GM18909 (cell line): Measurements from ENCODE around the gene CTTNBP2.

ENCODE experiments used
- ATAC-seq: cut with Tn5 transposase; IDR thresholded peaks from one replicate; pipeline ENCODE4 v1.9.1; 2021; ENCODE audit warnings: mild to moderate bottlenecking; ENCODE audit not compliant: unreplicated experiment, poor library complexity

CTTNBP2 gene

DNA sequence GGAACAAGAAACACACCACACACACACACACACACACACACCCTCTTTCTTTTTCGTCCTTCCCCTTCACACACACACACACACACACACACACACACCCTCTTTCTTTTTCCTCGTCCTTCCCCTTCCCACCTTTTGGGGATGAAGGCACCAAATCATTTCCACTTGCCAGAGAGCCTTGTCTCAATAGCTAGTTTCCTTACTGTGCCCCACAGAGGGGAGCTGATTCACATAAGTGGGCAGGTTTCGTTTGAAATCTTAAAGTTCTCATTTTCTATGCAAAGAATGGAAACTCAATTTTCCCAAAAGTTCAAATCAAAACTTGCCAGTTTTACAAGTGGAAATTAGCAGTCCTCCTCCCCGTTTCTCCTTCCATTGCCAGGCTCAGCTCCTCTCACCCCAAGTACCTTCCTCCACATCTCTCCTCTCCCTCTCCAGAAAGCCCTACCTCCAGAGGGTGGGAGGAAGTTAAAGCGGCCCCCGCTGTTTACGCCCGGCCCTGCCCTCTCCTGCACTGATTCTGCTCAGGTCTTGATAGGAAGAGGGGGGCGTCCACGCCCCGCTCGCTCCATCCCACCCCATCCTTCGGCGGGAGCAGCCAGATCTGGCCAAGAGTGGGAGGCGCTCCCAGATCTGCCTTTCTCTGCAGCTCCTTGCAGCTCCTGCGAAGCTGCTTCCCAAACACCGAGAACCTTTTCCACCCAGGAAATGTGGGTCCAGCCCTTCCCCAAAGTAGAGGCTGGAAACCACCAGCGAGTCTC lies 1.3 kb downstream of the CTTNBP2 start:
- peak; percentile 9 for ATAC-seq

DNA sequence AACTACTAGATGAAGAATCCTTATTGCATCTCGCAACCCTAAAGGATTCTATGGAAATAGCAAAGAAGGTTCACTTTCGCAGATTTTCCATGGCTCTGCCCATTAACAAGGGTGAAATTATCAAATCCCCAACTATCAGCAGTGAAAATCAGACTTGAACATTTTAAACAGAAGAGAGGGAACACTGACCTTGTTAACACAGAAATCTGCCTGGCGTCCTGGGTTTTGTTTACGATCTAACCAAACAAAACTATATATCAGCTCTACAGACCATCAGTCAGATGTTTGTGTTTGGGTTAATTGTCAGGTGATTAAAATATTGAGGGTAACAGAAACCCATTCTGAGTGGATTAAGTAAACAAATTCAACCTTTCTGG lies 1.9 kb downstream of the CTTNBP2 start:
- ATAC-seq: no peak

DNA sequence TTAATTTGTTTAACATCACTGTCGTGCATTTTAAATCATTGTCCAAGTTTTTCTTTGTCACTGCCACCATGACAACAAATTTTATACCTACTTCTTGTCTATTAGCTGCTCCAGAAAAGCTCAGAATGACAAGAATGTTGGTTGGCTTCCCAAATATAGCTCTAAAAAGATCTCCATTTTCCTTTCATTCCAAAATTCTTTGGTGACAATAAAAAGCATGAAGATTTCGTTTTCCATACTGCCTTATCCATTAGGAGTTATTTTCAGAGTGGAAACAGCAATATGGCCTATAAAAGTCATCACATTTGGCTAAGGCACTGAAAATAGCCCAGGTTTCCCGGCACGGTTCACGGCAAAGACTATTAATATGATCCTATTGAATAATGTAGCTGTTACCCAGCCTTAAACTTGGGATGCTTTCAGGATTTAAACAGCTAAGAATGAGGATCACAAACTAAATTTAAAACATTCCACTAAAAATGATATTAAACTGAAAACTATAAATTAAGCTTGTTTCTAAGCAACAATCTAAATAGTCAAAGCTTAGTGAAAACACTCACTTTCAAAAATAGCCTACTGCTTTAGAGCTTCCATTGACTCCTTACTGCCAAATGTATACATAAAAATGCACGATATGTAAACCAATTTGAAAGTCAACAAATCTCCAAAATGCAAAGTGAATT lies 2.7 kb downstream of the CTTNBP2 start:
- ATAC-seq: no peak

DNA sequence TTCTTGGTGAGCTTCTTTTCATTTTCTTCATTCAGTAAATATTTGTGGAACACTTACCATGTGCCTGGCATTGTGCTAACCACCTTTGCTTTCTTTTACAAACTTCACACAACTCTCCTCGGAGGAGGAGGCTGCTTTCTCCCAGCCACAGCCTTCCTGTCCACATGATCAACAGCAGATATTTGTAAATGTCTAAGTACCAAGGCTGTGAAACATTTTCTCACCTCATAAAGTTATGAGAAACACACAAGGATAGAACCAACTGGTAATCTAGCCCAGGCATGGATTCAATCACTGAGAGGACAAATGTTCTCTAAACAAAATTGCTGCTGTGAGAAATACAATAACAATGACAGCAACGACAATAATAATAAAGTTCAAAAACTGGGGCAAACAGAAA lies 3.9 kb downstream of the CTTNBP2 start:
- ATAC-seq: no peak

DNA sequence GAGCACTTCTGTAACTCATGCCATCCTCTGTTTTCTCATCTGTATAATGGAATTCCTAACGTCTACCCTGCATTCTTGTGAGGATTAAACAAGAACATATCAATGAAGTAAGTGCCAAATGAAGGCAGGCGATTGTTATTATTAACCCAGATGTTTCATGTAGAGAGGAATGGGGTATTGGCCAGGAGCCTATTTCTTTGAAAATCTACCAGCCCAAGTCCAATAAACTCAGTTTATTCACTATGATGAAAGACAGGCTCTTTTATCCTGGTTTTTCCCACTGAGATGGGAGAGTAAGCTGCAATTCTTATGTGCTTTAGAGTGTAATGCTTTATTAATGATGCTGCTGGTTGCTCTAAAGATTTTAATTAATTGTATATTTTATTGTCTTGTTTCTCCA lies 9.6 kb downstream of the CTTNBP2 start:
- no peak for ATAC-seq

DNA sequence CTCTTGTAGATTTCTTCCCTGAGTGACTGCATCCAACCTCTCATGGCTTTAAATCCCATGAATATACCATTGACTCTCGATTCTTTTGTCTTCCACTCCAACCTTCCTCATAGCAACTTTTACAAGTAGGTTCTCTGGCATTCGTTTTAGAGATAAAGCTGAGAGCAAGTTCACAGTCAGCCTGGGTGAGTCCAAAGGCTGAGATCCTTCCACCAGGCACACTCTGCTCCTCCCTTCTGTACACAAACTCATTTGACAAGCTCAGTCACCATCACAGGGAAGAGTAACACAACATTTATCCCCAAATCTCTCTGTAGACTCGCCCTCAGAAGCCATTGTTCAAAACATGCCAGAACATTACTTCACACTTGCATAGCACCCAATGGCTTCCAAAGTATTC lies 10.9 kb downstream of the CTTNBP2 start:
- ATAC-seq: no peak

DNA sequence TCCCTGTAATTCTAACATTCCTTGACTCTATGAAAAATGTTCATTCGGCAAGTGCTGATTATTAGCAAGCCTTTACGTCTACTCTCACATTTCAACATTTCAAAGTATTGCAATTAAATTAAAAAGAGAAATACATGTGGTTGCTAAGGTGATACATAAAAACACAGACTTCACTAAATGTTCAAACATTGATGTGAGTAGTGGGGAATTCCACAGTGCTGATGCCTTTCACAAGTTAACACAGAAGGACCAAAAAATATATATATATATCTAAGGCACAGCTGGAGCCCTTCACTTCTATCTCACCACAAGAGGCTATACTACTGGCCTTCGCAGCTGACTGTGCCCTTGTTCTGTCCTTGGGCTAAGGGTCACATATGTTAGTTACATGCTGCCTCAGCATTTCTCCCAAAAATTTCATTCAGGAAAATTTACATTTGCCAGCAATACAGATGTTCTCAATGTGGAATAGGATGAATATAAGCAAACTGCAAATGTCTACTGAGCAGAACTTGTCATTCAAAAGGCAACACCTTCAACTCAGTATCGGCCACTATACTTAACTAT lies 13.9 kb downstream of the CTTNBP2 start:
- no peak for ATAC-seq

DNA sequence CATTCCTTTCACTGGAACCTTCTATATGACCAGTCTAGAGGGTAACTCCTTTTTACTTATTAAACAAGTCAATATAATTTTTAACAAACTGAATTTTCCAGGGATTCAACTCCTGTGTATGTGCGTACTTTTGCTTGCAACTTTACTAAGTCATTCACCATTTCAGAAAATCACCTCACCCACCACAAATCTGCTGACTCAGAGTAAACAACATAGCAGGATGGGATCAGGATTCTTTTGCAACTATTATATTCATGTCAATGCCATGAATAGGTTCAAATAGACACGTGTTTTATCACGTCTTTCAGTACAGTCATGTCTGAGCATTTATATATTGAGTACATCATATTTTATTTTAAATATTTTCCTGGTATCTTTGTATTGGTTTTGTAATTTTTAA lies 14.5 kb downstream of the CTTNBP2 start:
- ATAC-seq: no peak

DNA sequence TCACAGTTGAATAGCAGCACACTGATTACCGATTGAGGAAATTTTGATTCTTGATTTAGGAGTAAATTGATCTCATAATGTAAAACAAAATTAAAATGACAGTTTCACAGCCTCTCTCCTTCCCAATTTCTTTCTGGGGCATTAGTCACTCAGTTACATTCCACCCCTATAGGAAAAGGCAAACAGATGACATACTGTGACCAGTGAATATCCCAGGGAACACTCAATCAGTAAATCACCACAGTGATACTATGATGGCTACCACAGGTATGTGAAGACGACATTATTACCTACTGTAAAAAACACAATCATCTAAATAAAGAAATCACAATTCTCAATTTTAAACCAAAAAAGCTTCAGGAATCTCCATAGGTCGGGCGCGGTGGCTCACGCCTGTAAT lies 15.5 kb downstream of the CTTNBP2 start:
- no peak for ATAC-seq

DNA sequence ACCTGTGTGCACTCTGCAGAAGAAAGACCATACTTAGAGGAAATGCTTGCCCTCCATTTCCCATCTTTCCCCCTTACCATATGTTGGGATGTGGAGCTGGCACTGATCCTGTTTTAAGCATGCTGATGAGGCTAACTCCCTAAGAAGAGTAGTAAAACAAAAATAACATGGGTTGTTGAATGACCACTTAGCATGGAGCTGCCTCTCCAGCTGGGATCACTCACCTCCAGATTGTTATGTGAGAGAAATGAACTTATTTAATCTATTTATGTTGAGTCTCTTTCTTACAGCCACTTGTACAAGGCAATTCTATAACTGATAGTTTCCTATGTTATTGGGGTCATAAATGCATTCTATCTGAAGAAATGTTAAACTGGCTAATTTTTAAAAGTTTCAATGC lies 17.0 kb downstream of the CTTNBP2 start:
- no peak for ATAC-seq

DNA sequence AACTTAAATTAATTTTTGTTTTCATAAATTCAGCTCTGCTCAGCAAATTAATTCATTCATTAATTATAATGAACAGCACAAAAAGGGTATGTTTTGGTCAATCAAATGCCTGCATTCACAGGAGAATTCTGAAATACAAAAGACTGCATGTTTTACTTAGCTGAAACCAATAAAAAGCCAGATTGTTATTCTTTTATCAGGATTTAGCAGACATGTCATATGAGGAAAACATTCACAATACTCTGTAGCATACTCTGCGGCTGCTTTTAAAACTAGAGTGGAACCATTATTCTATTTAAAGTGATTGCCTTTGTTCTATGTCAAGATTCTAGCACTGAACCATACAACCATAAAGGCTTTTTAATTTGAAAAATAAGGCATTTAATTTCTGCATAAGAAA lies 19.1 kb downstream of the CTTNBP2 start:
- ATAC-seq: no peak

DNA sequence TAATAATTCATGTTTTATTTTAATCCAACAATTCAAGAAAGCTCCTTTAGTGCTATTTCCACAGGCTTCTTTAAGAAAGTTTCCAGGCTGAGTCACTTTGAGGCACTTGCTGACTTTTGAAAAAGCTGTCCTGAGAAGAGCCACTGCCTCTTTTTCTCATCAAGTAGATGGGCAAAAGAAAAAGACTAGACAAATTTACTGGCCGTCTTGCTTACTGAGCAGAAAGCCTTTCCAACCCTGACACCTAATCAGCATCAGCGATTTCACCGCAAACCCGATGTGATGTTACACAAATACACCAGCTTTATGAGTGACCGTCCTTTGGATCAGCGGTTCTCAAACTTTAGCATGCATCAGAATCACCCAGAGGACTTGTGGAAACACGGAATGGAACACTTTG lies 24.3 kb downstream of the CTTNBP2 start:
- ATAC-seq: no peak

DNA sequence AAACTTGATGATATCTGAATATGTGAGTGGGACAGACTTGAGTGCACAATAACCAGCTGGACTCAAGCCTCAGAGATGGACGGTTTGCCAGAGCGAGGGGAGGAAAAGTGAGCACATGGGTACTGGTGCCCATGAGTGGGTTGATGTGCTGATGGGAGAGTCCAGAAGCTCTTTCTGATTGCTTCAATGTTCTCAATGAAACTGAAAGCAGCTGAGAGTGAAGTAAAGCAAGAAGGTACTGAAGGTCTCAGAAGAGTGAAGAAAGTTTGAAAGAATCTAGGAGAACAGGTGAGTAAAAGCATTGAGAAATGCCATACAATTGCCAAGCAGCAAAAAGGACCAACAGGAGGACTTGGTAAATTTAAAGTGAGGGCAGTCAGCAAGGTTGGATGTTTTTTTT lies 28.6 kb downstream of the CTTNBP2 start:
- no peak for ATAC-seq

DNA sequence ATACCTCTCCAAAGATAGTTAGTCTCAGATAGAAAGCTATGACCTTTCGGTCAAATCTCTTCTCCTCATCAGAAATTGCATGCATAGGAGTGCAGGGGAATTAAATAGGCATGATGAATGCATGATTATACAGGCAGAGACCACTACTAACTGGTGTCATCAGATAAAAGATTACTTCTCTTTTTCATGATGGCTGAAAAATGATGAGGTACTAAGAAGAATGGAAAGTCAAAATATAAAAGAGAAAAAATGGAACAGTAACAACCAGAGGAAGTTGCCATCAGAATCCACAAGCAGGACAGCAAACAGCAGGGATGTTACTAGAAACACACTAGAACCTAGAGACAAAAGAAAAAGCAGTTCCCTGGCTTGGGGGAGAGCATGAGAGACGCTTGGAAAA lies 31.6 kb downstream of the CTTNBP2 start:
- no peak for ATAC-seq

DNA sequence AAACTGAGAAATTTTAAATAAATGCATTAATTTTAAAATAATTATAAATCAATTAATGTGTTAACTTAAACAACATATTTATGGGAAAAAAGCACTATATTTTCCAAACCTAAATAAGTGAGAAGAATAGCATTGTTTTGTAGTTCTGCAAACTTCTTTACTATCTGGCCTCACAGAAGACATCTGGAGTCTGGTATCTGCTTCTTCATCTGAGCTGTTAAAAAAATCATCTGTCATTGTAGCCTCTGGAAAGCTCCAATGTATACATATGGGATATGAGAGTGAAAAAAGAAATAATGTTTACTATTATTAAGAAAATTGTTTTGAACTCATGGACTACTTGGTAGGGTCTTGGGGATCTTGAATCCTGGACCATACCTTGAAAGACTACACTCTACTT lies 32.2 kb downstream of the CTTNBP2 start:
- no peak for ATAC-seq

DNA sequence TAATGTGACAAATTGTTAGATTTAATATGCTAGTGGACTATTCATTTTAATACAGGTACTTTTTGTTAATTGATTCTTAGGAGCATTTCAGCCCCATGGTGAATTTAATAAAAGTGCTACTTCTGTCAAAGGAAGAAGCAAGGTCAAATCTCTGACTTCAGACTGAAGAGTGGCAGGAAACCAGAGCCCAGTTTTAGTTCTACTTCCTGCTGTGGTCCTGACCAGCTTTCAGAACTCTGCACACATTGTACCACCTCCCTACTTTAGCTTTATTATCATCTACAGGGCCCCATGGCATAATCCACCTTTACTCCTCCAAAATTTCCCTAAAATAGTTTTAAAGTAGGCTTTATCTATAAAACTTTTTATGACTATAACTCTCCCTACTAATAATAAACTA lies 33.7 kb downstream of the CTTNBP2 start:
- ATAC-seq: peak; percentile 69

DNA sequence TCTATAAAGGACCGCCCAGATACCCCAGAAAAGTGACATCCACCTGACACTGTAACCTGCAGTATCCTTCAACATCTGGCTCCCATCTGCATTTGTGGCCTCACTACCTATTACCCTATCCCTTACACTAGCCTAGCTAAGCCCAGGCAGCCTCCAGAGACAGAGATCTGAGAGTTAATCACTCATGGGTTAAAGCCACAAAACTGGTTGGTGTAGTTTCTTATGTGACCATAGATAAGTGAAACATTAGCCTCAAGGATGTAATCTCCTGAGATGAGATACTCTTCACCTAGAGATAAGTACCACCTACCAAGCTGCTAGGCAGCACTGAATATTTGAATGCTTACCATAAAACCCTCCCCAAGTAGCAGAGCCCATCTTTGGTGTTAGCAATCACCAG lies 35.4 kb downstream of the CTTNBP2 start:
- ATAC-seq: peak; percentile 98

DNA sequence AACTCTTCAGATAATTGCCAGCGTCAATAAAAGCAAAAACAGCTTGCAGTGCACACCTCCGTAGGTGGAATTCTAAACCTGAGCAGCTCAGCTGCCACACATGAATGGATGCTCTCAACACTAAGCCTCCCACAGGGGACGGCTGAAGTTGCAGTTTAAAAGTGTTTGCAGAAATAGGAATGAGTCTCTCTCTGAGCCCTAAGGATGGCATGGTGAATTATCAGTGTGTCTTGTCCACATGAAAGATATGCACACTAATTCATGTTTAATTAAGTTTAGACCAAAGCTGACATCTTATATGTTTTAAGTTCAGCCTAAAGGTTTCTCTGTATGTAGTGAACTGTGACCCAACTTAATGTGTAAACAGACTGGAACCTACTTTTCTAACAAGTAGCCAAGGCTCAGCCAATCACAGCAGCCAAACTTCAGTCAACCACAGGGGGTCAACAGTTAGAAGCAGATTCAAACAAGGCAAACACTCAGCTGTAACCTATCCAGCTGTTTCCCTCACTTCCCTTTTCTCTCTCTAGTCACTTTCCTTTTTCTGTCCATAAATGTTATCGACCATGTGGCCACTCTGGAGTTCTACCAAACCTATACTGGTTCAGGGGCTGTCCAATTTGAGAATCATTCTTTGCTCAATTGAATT lies 38.1 kb downstream of the CTTNBP2 start:
- ATAC-seq: no peak

DNA sequence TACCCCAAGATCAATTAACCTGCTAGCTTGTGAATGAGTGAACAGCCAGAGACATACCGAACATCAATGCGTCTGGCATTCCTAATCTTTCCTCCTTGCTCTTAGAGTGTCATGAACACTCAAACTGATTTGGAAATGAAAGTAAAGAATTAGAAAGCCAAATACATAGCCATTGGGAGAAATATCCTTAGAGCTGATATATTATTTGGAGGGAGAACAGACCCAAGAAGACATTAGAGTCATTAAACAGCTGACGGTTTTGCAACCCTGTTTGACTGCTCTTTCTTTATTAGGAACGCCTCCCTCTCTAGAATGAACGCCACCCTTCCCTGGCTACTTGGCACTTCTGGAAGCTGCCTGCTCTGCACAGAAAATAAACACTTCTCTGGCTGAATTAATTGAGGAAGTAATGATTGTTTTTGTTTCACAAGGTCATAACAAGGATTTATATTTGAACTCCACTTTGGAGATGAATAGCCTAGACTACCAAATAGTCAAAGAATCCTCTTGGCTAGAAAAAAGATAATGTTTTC lies 42.8 kb downstream of the CTTNBP2 start:
- ATAC-seq: no peak

DNA sequence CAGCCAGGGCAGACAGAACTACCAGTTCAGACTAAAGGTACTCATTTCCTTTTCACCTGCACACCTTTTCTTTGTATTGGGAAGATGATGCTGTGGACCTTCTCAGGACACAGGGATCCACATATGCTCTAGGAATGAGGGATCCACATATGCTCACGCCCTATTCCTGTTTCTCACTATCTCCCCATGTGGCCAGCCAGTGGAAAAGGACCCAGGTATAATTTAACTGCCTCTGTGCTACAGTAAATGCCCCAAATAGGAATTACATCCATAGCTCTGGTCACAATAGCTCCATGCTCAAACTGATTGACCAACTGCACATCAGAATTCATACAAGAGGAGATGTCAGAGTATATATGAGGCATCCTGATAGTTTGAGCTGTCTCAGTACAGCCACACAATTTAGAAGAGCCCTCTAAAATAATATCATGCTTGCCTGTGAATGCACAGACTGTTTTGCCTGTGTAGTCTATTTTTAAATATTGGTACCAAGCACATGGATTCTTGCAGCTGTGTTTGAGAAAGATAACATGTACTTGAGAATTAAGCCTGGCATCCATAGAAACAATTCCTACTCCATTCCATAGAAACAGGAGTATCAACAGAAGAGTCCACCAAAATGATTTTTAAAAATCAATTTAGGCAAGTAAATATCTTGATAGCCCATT lies 43.7 kb downstream of the CTTNBP2 start:
- ATAC-seq: no peak

DNA sequence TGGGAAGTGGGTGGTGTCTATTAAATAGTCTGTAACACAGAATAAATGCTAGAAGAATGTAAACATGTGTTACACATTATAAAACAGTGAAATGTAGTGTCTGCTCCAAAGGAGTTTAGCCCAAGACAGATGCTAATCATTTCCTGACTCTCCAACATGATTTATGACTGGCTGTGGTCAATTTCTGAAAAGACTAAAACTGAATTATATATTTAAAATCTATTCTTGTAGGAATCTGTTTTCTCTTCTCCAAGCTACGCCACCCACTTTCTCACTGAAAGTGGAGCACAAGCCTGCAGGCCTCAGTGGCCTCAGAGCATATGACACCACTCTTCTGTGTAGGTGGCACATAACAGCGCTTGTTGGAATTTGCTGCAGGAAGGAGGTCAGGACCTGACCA lies 44.4 kb downstream of the CTTNBP2 start:
- ATAC-seq: no peak
